GM12878 (cell line): Measurements from ENCODE around the gene PRDM2. TPM values are rescaled to one million over a fixed set of nuclear protein-coding genes. Genes with fewer than 3 reads are reported as not detected.

Experiments
- EED ChIP-seq: sonication (generic); IDR thresholded peaks from 2 replicates; pipeline ENCODE4 v1.6.1; 2016; ENCODE audit warnings: antibody characterized with exemption, low read depth
- KAT2A ChIP-seq: conservative IDR thresholded peaks from 2 replicates; pipeline ENCODE4 v1.6.1; 2011; ENCODE audit warnings: low read depth, low read length; ENCODE audit not compliant: control insufficient read depth
- POU2F2 ChIP-seq: IDR thresholded peaks from 3 replicates; pipeline ENCODE4 v1.6.1; 2011; ENCODE audit warnings: low read depth, mild to moderate bottlenecking, low read length, borderline replicate concordance
- SREBF1 ChIP-seq: IDR thresholded peaks from 2 replicates; pipeline ENCODE4 v1.6.1; 2012; ENCODE audit warnings: mild to moderate bottlenecking, low read length
- USF1 ChIP-seq: IDR thresholded peaks from 2 replicates; pipeline ENCODE4 v1.6.1; 2011; ENCODE audit warnings: borderline replicate concordance, low read depth, mild to moderate bottlenecking, moderate library complexity, mixed read lengths, low read length; ENCODE audit not compliant: insufficient read depth; ENCODE audit errors: extremely low read length
- YY1 ChIP-seq: IDR thresholded peaks from 2 replicates; pipeline ENCODE4 v1.6.1; 2011; ENCODE audit warnings: low read depth, mild to moderate bottlenecking, low read length
- polyA plus RNA-seq, 11 experiments: library from polyadenylated mRNA; depleted of rRNA in 4 of 11; unstranded in 6 of 11; stranded (reverse) in 5 of 11; fragments of >200 nt; fragmentation: Nextera tagmentation in 4 of 11; fragmentation: Illumina TruSeq in 1 of 11; extraction: Ambion mirVana in 4 of 11; extraction: Trizol in 1 of 11; gene quantifications; 1 replicate in 1 of 11; 2 replicates in 10 of 11; pipeline versions ENCODE4 v1.2.1 to v1.2.3, GENCODE V29; 2011 to 2016; ENCODE audit warnings: inconsistent platforms in 2 of 11, missing spikeins in 2 of 11, low read depth in 1 of 11
- total RNA-seq, 4 experiments: library from RNA; depleted of rRNA in 3 of 4; stranded (reverse); fragments of >200 nt in 3 of 4; fragmentation: Illumina TruSeq in 1 of 4; extraction: Trizol in 1 of 4; gene quantifications; 2 replicates each; pipeline versions ENCODE4 v1.2.1 to v1.2.3, GENCODE V29; 2013 to 2021
- TF ChIP-seq, protein P1 (sequence below): fragments of 450-650 bp; formaldehyde crosslinking; IDR thresholded peaks from 2 replicates; pipeline ENCODE4 v1.4.0; 2020; ENCODE audit warnings: mild to moderate bottlenecking, moderate library complexity

Gene PRDM2
- total and polyA plus RNA-seq, 10 of the 15 experiments (the other 5 are each of a cell fraction or from before 2014, with no cell fraction given) = 8.4 to 45.1 (median 23.5) TPM

- TF ChIP-seq, protein P1, sequence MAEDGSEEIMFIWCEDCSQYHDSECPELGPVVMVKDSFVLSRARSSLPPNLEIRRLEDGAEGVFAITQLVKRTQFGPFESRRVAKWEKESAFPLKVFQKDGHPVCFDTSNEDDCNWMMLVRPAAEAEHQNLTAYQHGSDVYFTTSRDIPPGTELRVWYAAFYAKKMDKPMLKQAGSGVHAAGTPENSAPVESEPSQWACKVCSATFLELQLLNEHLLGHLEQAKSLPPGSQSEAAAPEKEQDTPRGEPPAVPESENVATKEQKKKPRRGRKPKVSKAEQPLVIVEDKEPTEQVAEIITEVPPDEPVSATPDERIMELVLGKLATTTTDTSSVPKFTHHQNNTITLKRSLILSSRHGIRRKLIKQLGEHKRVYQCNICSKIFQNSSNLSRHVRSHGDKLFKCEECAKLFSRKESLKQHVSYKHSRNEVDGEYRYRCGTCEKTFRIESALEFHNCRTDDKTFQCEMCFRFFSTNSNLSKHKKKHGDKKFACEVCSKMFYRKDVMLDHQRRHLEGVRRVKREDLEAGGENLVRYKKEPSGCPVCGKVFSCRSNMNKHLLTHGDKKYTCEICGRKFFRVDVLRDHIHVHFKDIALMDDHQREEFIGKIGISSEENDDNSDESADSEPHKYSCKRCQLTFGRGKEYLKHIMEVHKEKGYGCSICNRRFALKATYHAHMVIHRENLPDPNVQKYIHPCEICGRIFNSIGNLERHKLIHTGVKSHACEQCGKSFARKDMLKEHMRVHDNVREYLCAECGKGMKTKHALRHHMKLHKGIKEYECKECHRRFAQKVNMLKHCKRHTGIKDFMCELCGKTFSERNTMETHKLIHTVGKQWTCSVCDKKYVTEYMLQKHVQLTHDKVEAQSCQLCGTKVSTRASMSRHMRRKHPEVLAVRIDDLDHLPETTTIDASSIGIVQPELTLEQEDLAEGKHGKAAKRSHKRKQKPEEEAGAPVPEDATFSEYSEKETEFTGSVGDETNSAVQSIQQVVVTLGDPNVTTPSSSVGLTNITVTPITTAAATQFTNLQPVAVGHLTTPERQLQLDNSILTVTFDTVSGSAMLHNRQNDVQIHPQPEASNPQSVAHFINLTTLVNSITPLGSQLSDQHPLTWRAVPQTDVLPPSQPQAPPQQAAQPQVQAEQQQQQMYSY (CRISPR knock-in tag) = no peak
- TF ChIP-seq EED = no peak
- TF ChIP-seq YY1 = 0 out of 2 replicates have a peak, but pooled peaks have one; percentile 22
- no peak for TF ChIP-seq POU2F2
- no peak for TF ChIP-seq SREBF1
- no peak for TF ChIP-seq KAT2A
- TF ChIP-seq USF1 = no peak
Measured at GRCh38 chr1:13813398-13814012, 113.5 kb downstream of the PRDM2 start (continued).
